HG03575 (cell line): ENCODE results near the gene ARMH4.

Source experiments
- ATAC-seq: cut with Tn5 transposase; IDR thresholded peaks from one replicate; pipeline ENCODE4 v1.9.1; 2021; ENCODE audit not compliant: unreplicated experiment, insufficient number of reproducible peaks, low FRiP score; ENCODE audit errors: extremely low read depth

Gene ARMH4

GRCh38 chr14:58152014-58152857 is at the start of gene ARMH4:
ARMH4 (minus strand) TSS chr14:58152213; CDS start chr14:58139358, 12,855 bp downstream.
- ATAC-seq: peak; percentile 71

GRCh38 chr14:58200846-58201245 is 48.8 kb upstream of the ARMH4 start:
- no peak for ATAC-seq

- ATAC-seq: no peak
These were observed 48.4 kb upstream of the ARMH4 start for GRCh38 chr14:58200480-58200841.

GRCh38 chr14:58199726-58200479 is 47.9 kb upstream of the ARMH4 start, which contains the start of gene ACTR10:
ACTR10 (plus strand) TSS chr14:58200149; CDS start chr14:58200218, 69 bp downstream.
- peak; percentile 79 for ATAC-seq

- ATAC-seq: no peak
These were observed 46.1 kb upstream of the ARMH4 start for GRCh38 chr14:58198086-58198485.

- no peak for ATAC-seq
These were observed 44.2 kb upstream of the ARMH4 start for GRCh38 chr14:58196198-58196597.

- no peak for ATAC-seq
These were observed 41.5 kb upstream of the ARMH4 start for GRCh38 chr14:58193542-58193941.

GRCh38 chr14:58191763-58192601 is 40.0 kb upstream of the ARMH4 start:
- ATAC-seq: no peak

- ATAC-seq: no peak
These were observed 37.2 kb upstream of the ARMH4 start for GRCh38 chr14:58189176-58189575.

GRCh38 chr14:58177125-58177524 is 25.1 kb upstream of the ARMH4 start:
- ATAC-seq: no peak

- no peak for ATAC-seq
These were observed 19.1 kb upstream of the ARMH4 start for GRCh38 chr14:58171090-58171489.

GRCh38 chr14:58167891-58168290 is 15.9 kb upstream of the ARMH4 start:
- ATAC-seq: no peak

- no peak for ATAC-seq
These were observed 15.0 kb upstream of the ARMH4 start for GRCh38 chr14:58167057-58167456.

- no peak for ATAC-seq
These were observed 14.3 kb upstream of the ARMH4 start for GRCh38 chr14:58166005-58166983.

- ATAC-seq: no peak
These were observed 8.5 kb upstream of the ARMH4 start for GRCh38 chr14:58160561-58160960.

- peak; percentile 13 for ATAC-seq
These were observed 640 bp downstream of the ARMH4 start for GRCh38 chr14:58151133-58152013.

GRCh38 chr14:58150243-58150805 is 1.7 kb downstream of the ARMH4 start:
- ATAC-seq: no peak
